Stimulated activated naive CD8-positive, alpha-beta T cell treated with anti-CD3 and anti-CD28 coated beads, Interleukin-15, Interleukin-2, amounts not matched to agents 100 U/mL and 50 U/mL, for 24 hours (primary cell): ENCODE measurements around the gene BHLHE41.

Source experiments
- ATAC-seq: fragments of 150-1000 bp; cut with Tn5 transposase; one replicate; pipeline ENCODE4 v1.10.0; 2021
- DNase-seq: peaks from one replicate; pipeline ENCODE4 v3.0.0; 2021

BHLHE41 gene

GRCh38 chr12:26077915-26078702 lies 46.7 kb downstream of the BHLHE41 start:
- DNase-seq (no peak), ATAC-seq (no peak)
